Measurements from ENCODE around the gene FAR1.
"Not testable (repeated sequence)": the region's sequence is repeated elsewhere in the genome, so short reads cannot be mapped to it uniquely, and the experiment has no call there.

FAR1 gene

DNA sequence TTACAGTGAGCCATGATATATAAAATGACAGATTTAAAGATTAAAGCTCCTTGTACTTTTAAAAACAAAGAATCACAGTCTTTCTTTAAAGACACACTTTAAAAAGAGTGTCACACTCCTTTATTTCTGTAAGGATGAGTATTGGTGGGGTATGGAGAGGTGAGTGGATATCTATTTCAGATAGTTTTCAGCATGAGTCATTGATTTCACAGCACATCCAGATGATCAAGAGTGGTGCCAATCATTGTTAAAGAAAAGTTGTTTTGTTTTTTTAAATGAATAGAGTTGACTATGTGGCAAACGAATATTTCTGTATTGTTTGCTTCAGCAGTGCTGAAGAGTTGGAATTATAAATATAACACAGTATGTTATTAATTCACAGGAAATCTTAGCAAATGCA is 52.5 kb downstream of the FAR1 start:
- H3K27ac ChIP-seq (ENCODE audit: low read length): no peak overlapping the region
- H3K27me3 ChIP-seq (ENCODE audit: insufficient read depth, low read length): no peaks in the 10 kb centered on the region
- peaks cover 87% of the 10 kb centered on the region for H3K36me3 ChIP-seq (ENCODE audit: insufficient read depth, low read depth, low read length)
- peaks cover 7% of the 10 kb centered on the region for H3K4me1 ChIP-seq (ENCODE audit: insufficient read depth, low read length)
- no peak overlapping the region for H3K4me3 ChIP-seq (ENCODE audit: low read length)
- no peaks in the 10 kb centered on the region for H3K9me3 ChIP-seq (ENCODE audit: insufficient read depth, low read depth, low read length)
- no peak overlapping the region for H3K9ac ChIP-seq (ENCODE audit: low read depth, low read length)

- peaks cover 88% of the 10 kb centered on the region for H3K36me3 ChIP-seq (ENCODE audit: insufficient read depth, low read depth, low read length)
- H3K27me3 ChIP-seq (ENCODE audit: insufficient read depth, low read length): no peaks in the 10 kb centered on the region
- no peak overlapping the region for H3K9ac ChIP-seq (ENCODE audit: low read depth, low read length)
- no peak overlapping the region for H3K4me3 ChIP-seq (ENCODE audit: low read length)
- no peak overlapping the region for H3K27ac ChIP-seq (ENCODE audit: low read length)
- H3K4me1 ChIP-seq (ENCODE audit: insufficient read depth, low read length): peaks cover 7% of the 10 kb centered on the region
- H3K9me3 ChIP-seq (ENCODE audit: insufficient read depth, low read depth, low read length): no peaks in the 10 kb centered on the region
These were observed 53.3 kb downstream of the FAR1 start for GRCh38 chr11:13721760-13722159.

DNA sequence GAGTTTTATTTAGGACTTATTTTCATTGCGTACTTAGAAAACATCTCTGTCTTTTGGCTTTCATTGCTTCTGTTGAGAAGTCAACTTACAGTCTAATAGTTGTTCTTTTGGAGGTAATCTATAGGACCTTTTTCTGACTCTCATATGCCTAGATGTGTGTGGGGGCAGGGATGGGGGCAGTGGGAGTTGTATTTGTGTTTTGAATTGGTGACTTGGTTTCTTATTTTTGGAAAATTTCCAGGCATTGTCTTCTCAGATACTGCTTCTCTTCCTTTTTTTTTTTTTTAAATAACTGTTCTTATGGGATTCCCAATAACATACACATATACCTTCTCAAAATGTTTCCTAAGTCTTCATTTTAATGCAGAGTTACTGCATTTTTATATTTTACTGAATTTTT is 58.0 kb downstream of the FAR1 start:
- Histone ChIP-seq H3K4me1 (ENCODE audit: insufficient read depth, low read length) (peaks cover 3% of the 10 kb centered on the region; the same call in 1 of the 2 replicates), H3K27ac (ENCODE audit: low read length) (no peak overlapping the region), H3K9ac (ENCODE audit: low read depth, low read length) (no peak overlapping the region), H3K36me3 (ENCODE audit: insufficient read depth, low read depth, low read length) (peaks cover 80% of the 10 kb centered on the region), H3K27me3 (ENCODE audit: insufficient read depth, low read length) (no peaks in the 10 kb centered on the region), H3K9me3 (ENCODE audit: insufficient read depth, low read depth, low read length) (no peaks in the 10 kb centered on the region), H3K4me3 (ENCODE audit: low read length) (no peak overlapping the region)

- Histone ChIP-seq H3K4me3 (ENCODE audit: low read length) (no peak overlapping the region), H3K27ac (ENCODE audit: low read length) (no peak overlapping the region), H3K9me3 (ENCODE audit: insufficient read depth, low read depth, low read length) (no peaks in the 10 kb centered on the region), H3K27me3 (ENCODE audit: insufficient read depth, low read length) (no peaks in the 10 kb centered on the region), H3K36me3 (ENCODE audit: insufficient read depth, low read depth, low read length) (peaks cover 66% of the 10 kb centered on the region), H3K4me1 (ENCODE audit: insufficient read depth, low read length) (peaks cover 3% of the 10 kb centered on the region; the same call in 1 of the 2 replicates), H3K9ac (ENCODE audit: low read depth, low read length) (no peak overlapping the region)
These were observed 59.6 kb downstream of the FAR1 start for GRCh38 chr11:13728076-13728475.

GRCh38 chr11:13734530-13734929 is 66.1 kb downstream of the FAR1 start:
- peaks cover 3% of the 10 kb centered on the region; the same call in 1 of the 2 replicates for H3K4me1 ChIP-seq (ENCODE audit: insufficient read depth, low read length)
- H3K27ac ChIP-seq (ENCODE audit: low read length): no peak overlapping the region
- H3K9ac ChIP-seq (ENCODE audit: low read depth, low read length): no peak overlapping the region
- peaks cover 10% of the 10 kb centered on the region; the same call in 1 of the 2 replicates for H3K36me3 ChIP-seq (ENCODE audit: insufficient read depth, low read depth, low read length)
- no peak overlapping the region for H3K4me3 ChIP-seq (ENCODE audit: low read length)
- H3K27me3 ChIP-seq (ENCODE audit: insufficient read depth, low read length): no peaks in the 10 kb centered on the region
- no peaks in the 10 kb centered on the region for H3K9me3 ChIP-seq (ENCODE audit: insufficient read depth, low read depth, low read length)

- no peaks in the 10 kb centered on the region for H3K4me1 ChIP-seq (ENCODE audit: insufficient read depth, low read length)
- H3K4me3 ChIP-seq (ENCODE audit: low read length): no peak overlapping the region
- no peak overlapping the region for H3K9ac ChIP-seq (ENCODE audit: low read depth, low read length)
- H3K27me3 ChIP-seq (ENCODE audit: insufficient read depth, low read length): no peaks in the 10 kb centered on the region
- no peaks in the 10 kb centered on the region for H3K36me3 ChIP-seq (ENCODE audit: insufficient read depth, low read depth, low read length)
- H3K9me3 ChIP-seq (ENCODE audit: insufficient read depth, low read depth, low read length): no peaks in the 10 kb centered on the region
- no peak overlapping the region for H3K27ac ChIP-seq (ENCODE audit: low read length)
These were observed 76.7 kb downstream of the FAR1 start for GRCh38 chr11:13745165-13745564.

DNA sequence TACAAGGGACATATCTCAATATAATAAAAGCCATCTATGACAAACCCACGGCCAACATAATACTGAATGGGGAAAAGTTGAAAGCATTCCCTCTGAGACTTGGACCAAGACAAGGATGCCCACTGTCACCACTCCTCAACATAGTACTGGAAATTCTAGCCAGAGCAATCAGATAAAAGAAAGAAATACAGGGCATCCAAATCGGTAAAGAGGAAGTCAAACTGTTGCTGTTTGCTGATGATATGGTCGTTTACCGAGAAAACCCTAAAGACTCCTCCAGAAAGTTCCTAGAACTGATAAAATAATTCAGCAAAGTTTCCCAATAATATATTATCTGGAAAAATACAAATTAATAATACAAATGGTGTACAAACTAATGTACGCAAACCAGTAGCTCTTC is 84.8 kb downstream of the FAR1 start:
- not testable (repeated sequence) for H3K36me3 ChIP-seq (ENCODE audit: insufficient read depth, low read depth, low read length); H3K27ac ChIP-seq (ENCODE audit: low read length); H3K9ac ChIP-seq (ENCODE audit: low read depth, low read length); H3K4me3 ChIP-seq (ENCODE audit: low read length); H3K4me1 ChIP-seq (ENCODE audit: insufficient read depth, low read length); H3K27me3 ChIP-seq (ENCODE audit: insufficient read depth, low read length); H3K9me3 ChIP-seq (ENCODE audit: insufficient read depth, low read depth, low read length)

GRCh38 chr11:13759050-13759449 is 90.6 kb downstream of the FAR1 start:
- Histone ChIP-seq H3K4me1 (ENCODE audit: insufficient read depth, low read length) (0 out of 2 replicates have a peak, but pooled peaks cover 3% of the 10 kb centered on the region), H3K27ac (ENCODE audit: low read length) (no peak overlapping the region), H3K4me3 (ENCODE audit: low read length) (no peak overlapping the region), H3K36me3 (ENCODE audit: insufficient read depth, low read depth, low read length) (no peaks in the 10 kb centered on the region), H3K27me3 (ENCODE audit: insufficient read depth, low read length) (no peaks in the 10 kb centered on the region), H3K9ac (ENCODE audit: low read depth, low read length) (no peak overlapping the region), H3K9me3 (ENCODE audit: insufficient read depth, low read depth, low read length) (no peaks in the 10 kb centered on the region)

GRCh38 chr11:13760115-13760514 is 91.6 kb downstream of the FAR1 start:
- Histone ChIP-seq H3K36me3 (ENCODE audit: insufficient read depth, low read depth, low read length) (no peaks in the 10 kb centered on the region), H3K4me1 (ENCODE audit: insufficient read depth, low read length) (0 out of 2 replicates have a peak, but pooled peaks cover 3% of the 10 kb centered on the region), H3K27ac (ENCODE audit: low read length) (no peak overlapping the region), H3K9ac (ENCODE audit: low read depth, low read length) (no peak overlapping the region), H3K9me3 (ENCODE audit: insufficient read depth, low read depth, low read length) (no peaks in the 10 kb centered on the region), H3K27me3 (ENCODE audit: insufficient read depth, low read length) (no peaks in the 10 kb centered on the region), H3K4me3 (ENCODE audit: low read length) (no peak overlapping the region)

- no peak overlapping the region for H3K9ac ChIP-seq (ENCODE audit: low read depth, low read length)
- H3K27me3 ChIP-seq (ENCODE audit: insufficient read depth, low read length): no peaks in the 10 kb centered on the region
- H3K4me1 ChIP-seq (ENCODE audit: insufficient read depth, low read length): 0 out of 2 replicates have a peak, but pooled peaks cover 3% of the 10 kb centered on the region
- no peaks in the 10 kb centered on the region for H3K9me3 ChIP-seq (ENCODE audit: insufficient read depth, low read depth, low read length)
- H3K36me3 ChIP-seq (ENCODE audit: insufficient read depth, low read depth, low read length): no peaks in the 10 kb centered on the region
- no peak overlapping the region for H3K4me3 ChIP-seq (ENCODE audit: low read length)
- no peak overlapping the region for H3K27ac ChIP-seq (ENCODE audit: low read length)
These were observed 92.8 kb downstream of the FAR1 start for GRCh38 chr11:13761250-13761649.

DNA sequence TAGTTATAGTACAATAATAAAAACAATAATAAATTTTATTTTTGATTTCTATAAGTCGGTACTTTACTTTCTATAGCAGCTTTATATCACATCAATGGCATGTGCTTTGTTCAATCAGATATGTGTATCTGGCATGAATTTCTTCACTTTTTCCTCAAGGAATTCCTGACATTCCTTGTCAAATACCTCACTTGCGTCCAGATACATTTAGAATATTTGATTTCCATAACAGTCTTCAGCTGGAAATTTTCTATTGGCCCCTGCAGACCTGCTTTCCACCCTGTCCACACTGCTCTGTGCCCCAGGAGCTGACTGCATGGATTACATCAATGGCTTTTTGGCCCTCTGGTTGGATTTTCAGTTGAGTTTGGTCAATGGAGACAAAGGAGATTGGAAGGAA is 93.2 kb downstream of the FAR1 start:
- H3K9me3 ChIP-seq (ENCODE audit: insufficient read depth, low read depth, low read length): no peaks in the 10 kb centered on the region
- no peaks in the 10 kb centered on the region for H3K36me3 ChIP-seq (ENCODE audit: insufficient read depth, low read depth, low read length)
- H3K9ac ChIP-seq (ENCODE audit: low read depth, low read length): no peak overlapping the region
- no peak overlapping the region for H3K27ac ChIP-seq (ENCODE audit: low read length)
- H3K4me3 ChIP-seq (ENCODE audit: low read length): no peak overlapping the region
- H3K27me3 ChIP-seq (ENCODE audit: insufficient read depth, low read length): no peaks in the 10 kb centered on the region
- H3K4me1 ChIP-seq (ENCODE audit: insufficient read depth, low read length): 0 out of 2 replicates have a peak, but pooled peaks cover 3% of the 10 kb centered on the region

GRCh38 chr11:13762718-13763117 is 94.2 kb downstream of the FAR1 start:
- H3K36me3 ChIP-seq (ENCODE audit: insufficient read depth, low read depth, low read length): no peaks in the 10 kb centered on the region
- no peaks in the 10 kb centered on the region for H3K9me3 ChIP-seq (ENCODE audit: insufficient read depth, low read depth, low read length)
- 0 out of 2 replicates have a peak, but pooled peaks cover 3% of the 10 kb centered on the region for H3K4me1 ChIP-seq (ENCODE audit: insufficient read depth, low read length)
- no peak overlapping the region for H3K9ac ChIP-seq (ENCODE audit: low read depth, low read length)
- no peak overlapping the region for H3K27ac ChIP-seq (ENCODE audit: low read length)
- no peak overlapping the region for H3K4me3 ChIP-seq (ENCODE audit: low read length)
- no peaks in the 10 kb centered on the region for H3K27me3 ChIP-seq (ENCODE audit: insufficient read depth, low read length)

Data from iPS-20b (cell line).